GM20000 (cell line): ENCODE results near the gene AMOTL1.

ENCODE experiments used
- DNase-seq: peaks from one replicate; pipeline ENCODE4 v3.0.0; 2012; ENCODE audit warnings: low spot score
- CTCF ChIP-seq: IDR thresholded peaks from 2 replicates; pipeline ENCODE4 v1.5.1; 2012; ENCODE audit warnings: mild to moderate bottlenecking, control low read depth; ENCODE audit errors: extremely low read depth, missing control alignments

Gene AMOTL1

DNA sequence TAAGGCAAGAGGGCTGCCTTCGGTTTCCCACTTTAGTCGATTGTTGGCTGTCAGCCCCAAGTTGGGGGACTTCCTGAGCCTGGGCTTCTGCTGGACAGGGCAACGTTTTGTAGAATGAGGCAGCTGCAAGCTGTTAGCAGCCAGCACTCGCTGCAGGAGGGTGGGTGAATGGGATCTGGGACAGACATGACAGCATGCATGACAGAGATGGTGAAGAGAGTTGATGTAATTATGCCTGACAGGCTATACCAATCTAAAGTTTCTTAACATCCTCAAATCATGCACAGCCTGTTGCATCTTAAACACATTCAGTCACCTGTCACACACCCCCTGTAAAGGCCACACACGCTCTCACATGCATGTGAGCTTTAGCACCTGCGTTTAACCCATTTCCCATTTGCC, 156.0 kb downstream of the AMOTL1 start:
- no peak for TF ChIP-seq CTCF

GRCh38 chr11:94924612-94925011, 156.5 kb downstream of the AMOTL1 start:
- DNase-seq: no peak
- TF ChIP-seq CTCF: no peak

More for the DNA sequence above, 156.0 kb downstream of the AMOTL1 start:
- no peak for DNase-seq

- TF ChIP-seq CTCF: no peak
- peak; percentile 16 for DNase-seq
These were observed 157.5 kb downstream of the AMOTL1 start for GRCh38 chr11:94925422-94926270.

DNA sequence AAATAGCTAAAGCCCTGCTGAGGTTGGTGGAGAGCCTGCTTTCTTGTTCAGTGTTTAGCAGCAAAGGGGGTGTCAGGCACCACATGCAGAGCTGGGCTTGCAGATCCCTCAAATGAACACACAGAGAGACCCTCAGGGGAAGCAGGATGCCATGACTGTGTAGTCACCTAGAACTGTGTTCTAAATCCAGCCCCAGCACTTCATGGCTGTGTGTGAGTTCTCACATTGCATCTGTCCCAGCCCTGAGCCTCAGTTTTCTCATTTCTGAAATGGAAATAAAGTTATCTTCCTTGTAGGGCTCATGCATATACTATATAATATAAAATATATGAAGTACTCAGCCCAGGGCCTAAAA, 158.1 kb downstream of the AMOTL1 start:
- TF ChIP-seq CTCF: no peak

More for the DNA sequence above, 158.1 kb downstream of the AMOTL1 start:
- no peak for DNase-seq
